NK-92 treated with Interleukin-12 subunit alpha and Interleukin-12 subunit beta, amount 100 ng/mL, for 24 hours (cell line): ENCODE data around the gene B3GAT1.

Experiments used
- DNase-seq: peaks from one replicate; lab custom pipeline; 2025; lab: John Stamatoyannopoulos, UW

Gene B3GAT1

DNA sequence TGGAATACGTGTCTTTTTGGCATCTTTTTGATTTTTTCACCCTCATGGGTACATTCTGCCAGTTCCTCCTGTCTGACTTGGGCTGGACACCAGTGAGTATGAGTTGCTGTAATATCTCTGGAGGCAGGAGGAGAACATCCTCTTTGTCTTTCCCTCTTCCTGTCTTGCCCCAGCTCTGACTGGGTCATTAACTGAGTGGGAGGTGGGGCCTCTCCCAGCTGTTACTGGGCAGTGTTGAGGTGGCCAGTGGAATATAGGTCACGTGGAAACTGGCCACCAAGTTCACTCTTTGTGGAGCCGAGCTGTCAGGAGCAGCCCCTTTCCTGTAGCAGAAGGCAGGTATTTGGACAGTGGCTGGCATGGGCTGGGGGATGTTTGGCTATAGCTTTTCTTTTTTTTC is 78.1 kb downstream of the B3GAT1 start:
- DNase-seq = no peak

GRCh38 chr11:134333312-134333711 is 78.7 kb downstream of the B3GAT1 start:
- DNase-seq = no peak

GRCh38 chr11:134332782-134333181 is 79.3 kb downstream of the B3GAT1 start:
- no peak for DNase-seq

- no peak for DNase-seq
Measured at GRCh38 chr11:134332189-134332631, 79.8 kb downstream of the B3GAT1 start.

GRCh38 chr11:134331354-134332188 is 80.5 kb downstream of the B3GAT1 start, which contains the start of gene GLB1L2:
GLB1L2 (plus strand) TSS chr11:134331988; CDS start chr11:134332062, 74 bp downstream.
- no peak for DNase-seq

DNA sequence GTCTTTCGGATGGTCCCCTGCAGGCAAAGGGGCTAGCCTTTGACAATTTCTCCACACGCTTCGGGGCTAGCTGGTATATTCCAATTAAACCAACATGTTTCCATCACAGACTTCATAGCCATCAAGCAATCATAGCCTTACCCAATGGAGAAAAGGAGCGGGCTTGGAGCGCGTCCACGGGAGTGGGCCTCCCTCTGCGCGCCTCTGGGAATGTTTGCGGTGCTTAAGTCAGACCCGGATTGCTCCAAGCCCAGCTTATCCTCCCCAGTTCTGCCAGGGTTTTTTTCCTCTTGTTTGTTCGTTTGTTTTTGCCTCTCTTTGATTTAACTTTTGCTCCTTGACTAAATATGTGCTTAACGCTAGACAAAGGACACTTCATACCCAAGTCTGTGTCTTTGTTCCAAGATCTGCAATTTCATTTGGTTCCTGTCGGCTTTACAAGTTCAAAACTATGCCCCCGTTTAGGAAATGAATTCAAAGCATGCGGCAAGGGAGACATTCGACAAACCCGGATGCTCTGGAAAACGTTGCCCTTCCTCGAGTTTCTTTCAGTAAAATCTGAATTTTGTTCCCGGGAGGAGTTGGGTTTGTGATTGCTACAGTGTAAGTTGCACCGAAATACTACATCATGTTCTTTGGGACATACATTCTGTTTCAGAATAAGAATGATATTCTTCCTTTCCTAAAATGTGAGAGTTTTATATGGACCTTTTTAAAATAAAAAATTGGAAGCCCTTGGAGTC is 81.3 kb downstream of the B3GAT1 start:
- no peak for DNase-seq
